Stimulated activated CD8-positive, alpha-beta memory T cell treated with anti-CD3 and anti-CD28 coated beads, Interleukin-7, amount 100 ng/mL, for 24 hours (primary cell): ENCODE results near the gene ORAI3.
"Not testable (repeated sequence)": the region's sequence is repeated elsewhere in the genome, so short reads cannot be mapped to it uniquely, and the experiment has no call there.

Source experiments
- DNase-seq: peaks from one replicate; pipeline ENCODE4 v3.0.0-alpha.2; 2020; ENCODE audit warnings: low read depth

ORAI3 gene

GRCh38 chr16:30924076-30924912 lies 24.6 kb upstream of the ORAI3 start:
- DNase-seq = no peak

- no peak for DNase-seq
Observed at GRCh38 chr16:30924913-30925631, 23.8 kb upstream of the ORAI3 start.

GRCh38 chr16:30925632-30925987 lies 23.3 kb upstream of the ORAI3 start:
- DNase-seq = no peak

GRCh38 chr16:30925995-30926811 lies 22.7 kb upstream of the ORAI3 start:
- no peak for DNase-seq

GRCh38 chr16:30926937-30927788 lies 21.7 kb upstream of the ORAI3 start:
- no peak for DNase-seq

- DNase-seq = peak; percentile 26
Observed at GRCh38 chr16:30927789-30928378, 21.0 kb upstream of the ORAI3 start.

- DNase-seq = no peak
Observed at GRCh38 chr16:30928390-30928789, 20.5 kb upstream of the ORAI3 start.

GRCh38 chr16:30929167-30929566 lies 19.7 kb upstream of the ORAI3 start:
- no peak for DNase-seq

- no peak for DNase-seq
Observed at GRCh38 chr16:30930160-30930571, 18.7 kb upstream of the ORAI3 start.

GRCh38 chr16:30931068-30931650 lies 17.7 kb upstream of the ORAI3 start:
- no peak for DNase-seq

- DNase-seq = no peak
Observed at GRCh38 chr16:30934827-30935557, 13.9 kb upstream of the ORAI3 start.

GRCh38 chr16:30937692-30938091 lies 11.2 kb upstream of the ORAI3 start:
- no peak for DNase-seq

- DNase-seq = not testable (repeated sequence)
Observed at GRCh38 chr16:30939571-30939970, 9.3 kb upstream of the ORAI3 start.

GRCh38 chr16:30941600-30942425 lies 7.1 kb upstream of the ORAI3 start:
- DNase-seq = peak; percentile 30

GRCh38 chr16:30942426-30942806 lies 6.5 kb upstream of the ORAI3 start:
- DNase-seq = no peak

GRCh38 chr16:30944352-30944751 lies 4.5 kb upstream of the ORAI3 start:
- DNase-seq = no peak

GRCh38 chr16:30946671-30947540 lies 2.0 kb upstream of the ORAI3 start:
- DNase-seq = no peak

GRCh38 chr16:30947541-30947858 lies 1.4 kb upstream of the ORAI3 start:
- no peak for DNase-seq
